Stimulated activated CD4-positive, alpha-beta T cell treated with anti-CD3 and anti-CD28 coated beads, TNF-alpha, amount 100 ng/mL, for 24 hours (primary cell): ENCODE measurements around the gene GFPT2.

Experiments used
- DNase-seq, 3 experiments: peaks; one replicate each; pipeline ENCODE4 v3.0.0-alpha.2; 2020; ENCODE audit warnings: low read depth in 3 of 3

The GFPT2 gene

DNA sequence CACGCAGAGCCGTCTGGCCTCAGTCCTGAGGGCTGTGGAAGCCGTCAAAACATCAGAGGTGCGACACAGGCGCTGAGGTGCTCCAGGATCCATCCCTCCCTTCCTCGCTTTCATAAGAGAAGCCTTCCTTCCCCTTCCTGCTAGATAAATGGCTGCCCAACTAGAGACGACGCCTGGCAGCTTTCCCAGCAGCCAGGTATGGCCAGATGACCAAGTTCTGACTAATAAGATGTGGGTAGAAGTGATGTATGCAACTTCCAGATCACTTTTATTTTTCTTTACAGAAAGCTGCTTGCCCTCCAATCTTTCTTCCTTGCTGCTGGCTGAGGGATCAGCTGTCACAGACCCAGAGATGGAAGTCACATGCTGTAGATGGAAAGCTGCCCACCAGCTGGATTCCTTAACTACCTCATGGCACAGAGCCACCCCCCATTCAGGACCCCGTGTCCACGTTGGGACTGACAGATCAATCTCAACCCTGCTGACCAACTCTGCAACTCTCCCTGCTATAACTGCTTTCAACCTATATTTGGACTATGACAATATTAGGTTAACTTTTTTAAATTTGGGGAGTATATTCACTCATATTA is 70.0 kb downstream of the GFPT2 start:
- DNase-seq: no peak

DNA sequence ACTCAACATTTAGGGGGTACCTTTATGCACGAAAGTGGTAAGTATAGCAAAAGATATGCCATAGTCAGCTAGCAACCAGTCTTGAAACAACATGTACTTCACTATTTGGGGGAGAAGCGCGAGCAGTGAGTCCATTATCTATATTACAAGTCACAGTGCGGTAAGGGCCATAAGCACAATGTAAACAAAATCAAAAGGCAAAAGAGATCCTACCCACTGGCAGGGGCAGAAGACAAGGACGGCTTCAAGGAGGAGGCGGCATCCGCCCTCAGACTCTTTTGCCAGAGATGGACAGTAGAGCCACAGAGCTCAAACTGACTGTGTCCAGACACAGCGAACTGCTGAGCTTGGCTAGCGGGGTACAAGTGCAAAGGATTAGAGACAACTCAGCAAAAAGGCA is 70.9 kb downstream of the GFPT2 start:
- DNase-seq: no peak

DNA sequence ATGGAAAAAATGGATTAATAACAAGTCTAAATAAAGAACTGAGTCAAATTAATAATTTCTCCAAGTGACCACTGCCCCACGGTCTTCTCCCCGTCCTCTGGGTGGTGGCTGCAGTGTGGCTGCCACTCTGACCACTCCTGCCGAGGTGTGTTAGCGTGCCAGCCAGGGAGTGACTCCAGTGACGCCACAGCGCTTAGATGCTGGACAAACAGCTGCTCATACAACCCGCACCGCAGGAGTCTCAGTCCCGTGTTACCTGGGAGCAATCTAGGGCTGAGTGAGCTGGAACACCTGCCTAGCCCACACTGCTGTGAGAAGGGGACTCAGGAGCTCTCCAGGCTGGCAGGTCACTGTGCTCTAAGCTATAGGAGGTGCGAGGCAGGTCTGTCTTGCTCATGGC is 71.4 kb downstream of the GFPT2 start:
- DNase-seq: no peak

DNA sequence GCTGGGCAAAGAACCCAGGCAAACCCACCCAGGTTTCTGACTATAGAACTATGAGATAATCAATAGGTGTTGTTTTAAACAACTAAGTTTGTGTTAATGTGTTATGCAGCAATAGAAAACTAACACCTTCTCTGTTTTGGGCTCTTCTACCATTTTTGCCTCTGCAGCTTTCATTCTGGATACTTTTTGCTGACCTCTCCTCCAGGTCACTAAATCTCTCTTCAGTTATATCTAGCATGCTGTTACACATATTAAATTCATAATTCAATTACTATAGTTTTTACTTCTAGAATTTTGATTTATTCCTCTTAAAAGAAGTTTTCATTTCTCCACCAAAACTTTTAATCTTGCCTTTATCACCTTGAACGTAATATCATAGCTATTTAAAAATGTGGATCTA is 78.4 kb downstream of the GFPT2 start:
- no peak for DNase-seq

- DNase-seq: no peak
These were observed 81.9 kb downstream of the GFPT2 start for GRCh38 chr5:180271221-180271620.

GRCh38 chr5:180259260-180259611 is 93.9 kb downstream of the GFPT2 start:
- no peak for DNase-seq

- DNase-seq: no peak
These were observed 99.9 kb downstream of the GFPT2 start for GRCh38 chr5:180253036-180253824.

GRCh38 chr5:180251887-180252286 is 101.2 kb downstream of the GFPT2 start:
- no peak for DNase-seq

DNA sequence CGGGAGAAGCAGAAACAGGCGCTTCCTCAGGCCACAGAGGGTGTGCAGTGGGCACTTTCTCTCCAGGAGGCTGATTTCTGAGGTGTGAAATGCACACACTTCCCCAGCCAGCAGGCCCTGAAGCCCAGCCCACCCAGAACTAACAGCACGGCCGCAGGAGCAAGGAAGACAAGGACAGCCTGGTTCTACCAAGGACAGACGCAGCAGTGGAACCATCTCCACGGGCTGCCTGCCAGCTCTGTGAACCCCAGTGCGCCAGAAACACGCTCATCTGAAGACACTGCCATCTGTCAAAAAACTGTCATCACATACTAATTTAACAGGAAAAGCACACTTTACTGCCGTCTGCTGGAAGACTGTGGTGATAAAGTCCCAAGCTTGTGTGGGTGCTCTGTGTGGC is 102.0 kb downstream of the GFPT2 start:
- no peak for DNase-seq
